Placental pericyte (primary cell): ENCODE data around the gene BUB3. TPM values are rescaled to one million over a fixed set of nuclear protein-coding genes. Genes with fewer than 3 reads are reported as not detected.

ENCODE experiments used
- total RNA-seq: library from RNA; depleted of rRNA; stranded (reverse); fragments of >200 nt; gene quantifications from 2 replicates; pipeline ENCODE4 v1.2.3, GENCODE V29; 2012

The BUB3 gene
- total RNA-seq: 144 and 271 TPM in 2 replicates

GRCh38 chr10:123154092-123154710, at the start of gene BUB3:
Gene BUB3, plus strand, starts transcription at chr10:123154402. Its CDS starts 516 bp downstream, at chr10:123154918.

GRCh38 chr10:123135415-123136141, 18.6 kb upstream of the BUB3 start, which contains the start of gene HMX3:
Gene HMX3, plus strand, starts transcription at chr10:123135970. Its CDS starts 81 bp downstream, at chr10:123136051.

GRCh38 chr10:123147635-123148413, 6.4 kb upstream of the BUB3 start, which contains the start of gene HMX2:
Gene HMX2, plus strand, starts transcription at chr10:123148136. Its CDS starts 243 bp downstream, at chr10:123148379.

Other genes starting within 250 kb of the BUB3 start
- not detected in 2 replicates for gene FAM24A, start 243.8 kb upstream of the BUB3 start, total RNA-seq
- gene C10orf88, start 200.2 kb upstream of the BUB3 start, total RNA-seq: 7.0 and 10.5 TPM in 2 replicates
- gene PSTK, start 174.0 kb upstream of the BUB3 start, total RNA-seq: 1.9 and 3.5 TPM in 2 replicates
- 4.4 and 5.6 TPM in 2 replicates for gene IKZF5, start 145.6 kb upstream of the BUB3 start, total RNA-seq
- gene ACADSB, start 145.4 kb upstream of the BUB3 start, total RNA-seq: 4.7 and 5.3 TPM in 2 replicates
- not detected in 2 replicates for gene HMX3, start 18.4 kb upstream of the BUB3 start, total RNA-seq
- not detected in 2 replicates for gene HMX2, start 6.3 kb upstream of the BUB3 start, total RNA-seq